ENCODE data around the gene CLEC2L. TPM values are rescaled to one million over a fixed set of nuclear protein-coding genes. Genes with fewer than 3 reads are reported as not detected.

The CLEC2L gene
- total RNA-seq, 1 donor from 2014 or later, result 2.0 TPM

GRCh38 chr7:139572071-139572470 lies 48.6 kb downstream of the CLEC2L start:
- no peak for DNase-seq (ENCODE audit: low spot score in 2 of 2)
- FAIRE-seq, result no peak

GRCh38 chr7:139572704-139573385 lies 49.4 kb downstream of the CLEC2L start:
- FAIRE-seq (no peak), DNase-seq (ENCODE audit: low spot score in 2 of 2) (no peak)

DNA sequence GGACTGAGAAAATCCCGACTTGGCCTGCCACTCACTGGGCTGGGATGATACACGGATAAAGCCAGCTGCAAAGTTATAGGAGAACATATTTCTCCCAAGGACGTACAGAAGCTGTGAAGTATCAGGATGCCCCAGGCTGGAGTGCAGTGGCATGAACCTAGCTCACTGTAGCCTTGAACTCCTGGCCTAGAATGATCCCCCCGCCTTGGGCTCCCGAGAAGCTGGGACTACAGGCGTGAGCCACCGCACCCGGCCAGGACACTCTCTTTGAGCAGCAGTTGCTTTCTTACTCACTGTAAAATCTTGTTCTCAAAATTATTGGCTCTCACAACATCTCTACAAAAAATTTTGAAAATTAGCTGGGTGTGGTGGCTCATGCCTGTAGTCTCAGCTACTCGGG lies 50.4 kb downstream of the CLEC2L start:
- no peak for DNase-seq (ENCODE audit: low spot score in 2 of 2)
- FAIRE-seq, result no peak

GRCh38 chr7:139574618-139575337 lies 51.3 kb downstream of the CLEC2L start:
- FAIRE-seq, result no peak

GRCh38 chr7:139575338-139575680 lies 51.8 kb downstream of the CLEC2L start:
- FAIRE-seq (no peak), DNase-seq (ENCODE audit: low spot score in 2 of 2) (no peak)

More at GRCh38 chr7:139574618-139575337, 51.3 kb downstream of the CLEC2L start:
- DNase-seq (ENCODE audit: low spot score in 2 of 2), result no peak

- no peak for FAIRE-seq
- no peak for DNase-seq (ENCODE audit: low spot score in 2 of 2)
Observed at GRCh38 chr7:139576179-139576973, 52.9 kb downstream of the CLEC2L start.

GRCh38 chr7:139580435-139580834 lies 57.0 kb downstream of the CLEC2L start:
- FAIRE-seq, result no peak
- no peak for DNase-seq (ENCODE audit: low spot score in 2 of 2)

DNA sequence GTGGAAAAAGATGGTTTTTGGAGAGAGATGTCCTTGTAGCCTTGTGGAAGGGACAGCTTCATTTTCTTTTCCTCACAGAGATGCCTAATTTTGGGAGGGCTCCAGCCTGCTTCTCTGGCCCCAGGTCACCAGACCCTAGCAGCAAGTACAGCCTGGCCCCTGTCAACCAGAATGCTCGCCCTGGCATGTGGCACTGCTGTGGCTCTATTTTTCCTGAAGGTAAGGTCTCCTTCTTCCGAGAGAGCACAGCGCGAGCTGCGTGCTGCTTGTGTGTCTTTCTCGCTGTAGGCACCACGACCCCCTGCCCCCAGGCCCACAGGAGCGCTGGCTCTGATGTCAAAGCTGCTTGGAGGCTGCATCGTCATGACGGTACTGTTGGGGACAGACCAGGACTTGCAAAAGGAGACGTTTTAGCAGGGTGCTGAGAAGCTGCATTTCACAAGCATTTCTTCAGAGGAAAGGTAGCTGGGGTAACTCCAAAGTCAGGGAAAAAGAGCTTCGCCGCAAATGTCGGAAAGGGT lies 58.7 kb downstream of the CLEC2L start:
- FAIRE-seq (no peak), DNase-seq (ENCODE audit: low spot score in 2 of 2) (no peak)

GRCh38 chr7:139582671-139583155 lies 59.2 kb downstream of the CLEC2L start:
- no peak for DNase-seq (ENCODE audit: low spot score in 2 of 2)
- FAIRE-seq, result no peak

GRCh38 chr7:139583826-139584553 lies 60.5 kb downstream of the CLEC2L start:
- FAIRE-seq, result no peak
- no peak for DNase-seq (ENCODE audit: low spot score in 2 of 2)

DNA sequence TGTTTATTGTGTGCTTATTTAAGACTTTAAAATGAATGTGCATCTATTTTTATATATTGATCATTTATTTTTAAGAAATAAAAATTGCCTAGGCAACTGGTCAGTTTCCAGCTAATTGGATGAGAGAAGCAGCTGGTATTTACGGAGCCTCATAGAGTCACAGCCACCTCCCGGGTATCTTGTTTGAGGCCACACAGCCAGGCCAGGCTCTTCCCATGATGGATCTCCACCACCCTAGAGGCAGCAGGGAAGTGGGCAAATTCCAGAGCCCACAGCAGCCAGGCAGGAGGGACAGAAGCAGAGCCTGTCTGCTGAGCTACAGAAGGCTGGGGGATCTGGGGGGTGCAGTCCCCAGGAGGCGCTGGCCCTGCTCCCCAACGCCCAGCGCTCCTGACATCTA lies 61.6 kb downstream of the CLEC2L start:
- FAIRE-seq, result no peak

GRCh38 chr7:139586286-139586685 lies 62.8 kb downstream of the CLEC2L start:
- DNase-seq (ENCODE audit: low spot score in 2 of 2) (no peak), FAIRE-seq (no peak)

More for the DNA sequence above, 61.6 kb downstream of the CLEC2L start:
- DNase-seq (ENCODE audit: low spot score in 2 of 2), result no peak

DNA sequence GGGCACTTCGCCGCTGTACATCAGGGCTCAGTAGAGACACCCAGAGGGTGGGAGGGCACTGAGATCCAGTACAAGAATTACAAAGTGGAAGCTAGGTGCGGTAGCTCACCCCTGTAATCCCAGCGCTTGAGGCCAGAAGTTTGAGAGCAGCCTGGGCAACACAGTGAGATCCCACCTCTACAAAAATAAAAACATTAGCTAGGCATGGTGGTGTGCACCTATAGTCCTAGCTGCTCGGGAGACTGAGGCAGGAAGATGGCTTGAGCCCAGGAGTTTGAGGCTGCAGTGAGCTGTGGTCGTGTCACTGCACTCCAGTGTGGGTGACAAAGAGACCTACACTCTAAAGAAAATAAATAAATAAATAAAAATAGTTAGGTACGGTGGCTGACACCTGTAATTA lies 64.0 kb downstream of the CLEC2L start:
- DNase-seq (ENCODE audit: low spot score in 2 of 2) (no peak), FAIRE-seq (no peak)

- DNase-seq (ENCODE audit: low spot score in 2 of 2) (no peak), FAIRE-seq (no peak)
Observed at GRCh38 chr7:139588632-139589031, 65.1 kb downstream of the CLEC2L start.

GRCh38 chr7:139589474-139589873 lies 66.0 kb downstream of the CLEC2L start:
- FAIRE-seq, result no peak
- DNase-seq (ENCODE audit: low spot score in 2 of 2), result no peak

DNA sequence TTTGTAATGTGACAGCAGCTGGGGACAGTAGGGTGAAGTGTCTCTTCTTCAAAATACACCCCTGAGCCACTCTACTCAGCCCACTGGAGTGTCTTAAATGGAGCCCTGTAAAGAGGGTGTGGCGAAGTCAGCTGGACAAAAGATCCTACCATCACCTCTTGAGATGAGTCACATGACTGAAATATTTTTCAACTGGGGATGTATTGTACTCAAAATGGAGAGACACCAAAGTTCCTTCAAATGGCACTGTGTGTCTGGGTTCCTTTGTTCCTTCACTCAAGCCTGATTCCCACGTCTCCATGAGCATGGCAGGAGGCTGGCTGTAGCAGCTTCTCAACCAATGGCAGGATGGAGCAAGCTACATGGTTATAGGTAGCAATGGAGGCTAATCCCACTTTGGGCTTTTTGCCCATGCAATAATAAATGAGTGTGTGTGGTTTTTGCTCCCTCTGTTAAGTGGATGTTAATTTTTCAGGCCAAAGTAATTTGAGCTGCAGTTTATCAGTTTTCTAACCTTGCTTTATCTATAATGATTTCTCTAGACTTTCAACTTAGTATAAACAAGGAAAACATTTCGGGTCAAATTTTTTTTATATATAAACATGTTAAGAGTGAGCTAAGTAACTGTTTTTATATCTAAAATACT lies 68.2 kb downstream of the CLEC2L start:
- FAIRE-seq, result no peak
- DNase-seq (ENCODE audit: low spot score in 2 of 2), result no peak

DNA sequence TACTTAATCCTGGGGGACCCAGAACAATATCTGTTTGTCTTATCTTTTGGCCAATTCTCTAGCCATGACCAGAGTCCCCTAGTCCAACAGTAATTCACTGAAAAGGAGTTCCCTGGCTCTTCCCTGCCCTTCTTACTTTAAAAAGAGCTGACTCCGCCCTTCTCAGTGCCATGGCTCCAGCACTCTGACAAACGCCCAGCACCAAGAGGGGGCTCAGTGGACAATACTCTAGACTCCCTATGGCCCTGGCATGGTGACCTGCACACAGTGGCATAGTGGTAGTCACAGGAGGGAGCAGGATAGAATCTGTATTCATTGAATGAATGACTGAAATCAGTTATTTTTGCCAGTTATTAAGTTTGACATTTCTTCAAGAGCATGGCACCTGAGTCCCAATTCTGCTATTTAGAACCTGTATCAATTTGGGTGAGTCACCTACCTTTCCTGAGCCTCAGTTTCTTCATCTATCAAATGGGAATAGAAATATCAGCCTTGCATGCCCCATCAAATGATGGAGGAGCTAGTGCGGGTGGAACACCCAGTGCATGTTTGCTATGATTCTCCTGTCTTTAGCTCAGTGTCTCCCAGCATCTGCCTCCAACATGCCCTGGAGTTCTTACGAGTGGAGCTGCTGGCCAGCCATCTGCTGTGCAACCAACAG lies 69.4 kb downstream of the CLEC2L start:
- FAIRE-seq, result no peak
- DNase-seq (ENCODE audit: low spot score in 2 of 2), result no peak

DNA sequence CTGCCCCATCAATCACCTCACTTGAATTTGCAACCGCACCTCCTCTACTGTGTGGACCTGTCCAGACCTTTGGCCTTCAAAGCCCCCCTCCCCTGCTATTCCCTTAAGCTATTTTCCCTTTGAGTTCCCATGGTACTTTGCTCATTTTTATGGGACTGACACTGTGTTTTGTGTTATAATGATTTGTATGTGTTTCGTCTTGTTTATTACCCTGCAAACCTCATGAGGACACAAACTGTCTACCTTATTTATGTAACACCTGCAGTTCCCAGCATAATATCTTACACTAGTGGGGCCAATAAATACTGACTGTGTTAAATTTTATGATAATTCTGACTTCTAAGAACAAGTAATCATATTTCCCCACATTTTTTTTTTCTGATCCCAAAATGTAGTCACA lies 70.6 kb downstream of the CLEC2L start:
- FAIRE-seq (no peak), DNase-seq (ENCODE audit: low spot score in 2 of 2) (no peak)
